PC-9 (cell line): Measurements from ENCODE around the gene RUNX2. TPM values are rescaled to one million over a fixed set of nuclear protein-coding genes. Genes with fewer than 3 reads are reported as not detected.
A peak's percentile ranks its signal among the peaks of the same experiment; 100 is the strongest.

Source experiments
- BruUV-seq: library from RNA; stranded (reverse); fragments of 400-500 nt; replicated peaks from 2 replicates; lab custom pipeline; 2021; lab: Mats Ljungman, UMichigan
- CTCF ChIA-PET: fragments of 300-600 bp; sonication (Branson Sonifier 250); formaldehyde crosslinking; loops from one replicate; lab custom pipeline; 2022; ENCODE audit warnings: antibody characterized with exemption; lab: Charles Lee
- POLR2A ChIA-PET: fragments of 300-600 bp; sonication (Branson Sonifier 250); formaldehyde crosslinking; loops from one replicate; lab custom pipeline; 2022; ENCODE audit warnings: antibody characterized with exemption; ENCODE audit not compliant: unreplicated experiment; lab: Charles Lee
- DNase-seq, 2 experiments: peaks; one replicate each; pipeline versions ENCODE4 v3.0.0 to v3.0.0-alpha.2; 2015 to 2022; ENCODE audit warnings: mixed read lengths in 1 of 2
- H2AFZ ChIP-seq: fragments of 200-600 bp; sonication (generic); 2 replicates; pipeline ENCODE4 v1.8.1; 2017; ENCODE audit warnings: antibody characterized with exemption
- H3F3A ChIP-seq: fragments of 200-600 bp; sonication (generic); 2 replicates; pipeline ENCODE4 v1.8.1; 2017; ENCODE audit warnings: antibody characterized with exemption, mild to moderate bottlenecking, low read depth; ENCODE audit not compliant: insufficient read depth
- H3K27ac ChIP-seq: fragments of 200-600 bp; sonication (generic); 2 replicates; pipeline ENCODE4 v1.6.1; 2016; ENCODE audit warnings: mixed run types
- H3K27me3 ChIP-seq: fragments of 200-600 bp; sonication (generic); 2 replicates; pipeline ENCODE4 v1.6.1; 2016; ENCODE audit warnings: low read depth, mixed run types; ENCODE audit not compliant: insufficient read depth
- H3K36me3 ChIP-seq: fragments of 200-600 bp; sonication (generic); 2 replicates; pipeline ENCODE4 v1.6.1; 2016; ENCODE audit warnings: low read depth, mixed run types
- H3K4me1 ChIP-seq: fragments of 200-600 bp; sonication (generic); replicated peaks from 2 replicates; pipeline ENCODE4 v1.6.1; 2016; ENCODE audit warnings: mixed run types; ENCODE audit not compliant: insufficient read depth
- H3K4me2 ChIP-seq: fragments of 200-600 bp; sonication (generic); 2 replicates; pipeline ENCODE4 v1.6.1; 2017; ENCODE audit warnings: mixed run types
- H3K4me3 ChIP-seq: fragments of 200-600 bp; sonication (generic); 2 replicates; pipeline ENCODE4 v1.6.1; 2016; ENCODE audit warnings: mixed run types
- H3K79me2 ChIP-seq: fragments of 200-600 bp; sonication (generic); 2 replicates; pipeline ENCODE4 v1.6.1; 2017; ENCODE audit warnings: low read depth, mixed run types
- H3K9me2 ChIP-seq: fragments of 200-600 bp; sonication (generic); 2 replicates; pipeline ENCODE4 v1.8.1; 2017; ENCODE audit warnings: mild to moderate bottlenecking; ENCODE audit not compliant: insufficient read depth
- H3K9me3 ChIP-seq: fragments of 200-600 bp; sonication (generic); 2 replicates; pipeline ENCODE4 v1.8.1; 2016; ENCODE audit warnings: low read depth; ENCODE audit not compliant: insufficient read depth
- H4K20me1 ChIP-seq: fragments of 200-600 bp; sonication (generic); 2 replicates; pipeline ENCODE4 v1.8.1; 2017; ENCODE audit not compliant: insufficient read depth
- CTCF ChIP-seq: fragments of 200-600 bp; sonication (generic); conservative IDR thresholded peaks from 2 replicates; pipeline ENCODE4 v1.6.1; 2017; ENCODE audit warnings: mixed run types, antibody characterized with exemption, mild to moderate bottlenecking, moderate library complexity
- EZH2 ChIP-seq: fragments of 200-600 bp; sonication (generic); IDR thresholded peaks from 2 replicates; pipeline ENCODE4 v1.8.0; 2017; ENCODE audit warnings: antibody characterized with exemption, low read depth
- intact Hi-C: fragments of 100-400 bp; cut with micrococcal nuclease; formaldehyde crosslinking; loops from one replicate; pipeline ENCODE4 v1.10.0; 2022; ENCODE audit not compliant: unreplicated experiment
- total RNA-seq: library from RNA; stranded (reverse); gene quantifications from 2 replicates; pipeline ENCODE4 v1.2.3, GENCODE V29; 2021

Gene RUNX2
- total RNA-seq, 1 experiment from 2014 or later = 12.5 TPM

GRCh38 chr6:45640081-45640491 lies 312.0 kb downstream of the RUNX2 start:
- H2AFZ ChIP-seq = no peak overlapping the region
- no TSS peak for BruUV-seq

DNA sequence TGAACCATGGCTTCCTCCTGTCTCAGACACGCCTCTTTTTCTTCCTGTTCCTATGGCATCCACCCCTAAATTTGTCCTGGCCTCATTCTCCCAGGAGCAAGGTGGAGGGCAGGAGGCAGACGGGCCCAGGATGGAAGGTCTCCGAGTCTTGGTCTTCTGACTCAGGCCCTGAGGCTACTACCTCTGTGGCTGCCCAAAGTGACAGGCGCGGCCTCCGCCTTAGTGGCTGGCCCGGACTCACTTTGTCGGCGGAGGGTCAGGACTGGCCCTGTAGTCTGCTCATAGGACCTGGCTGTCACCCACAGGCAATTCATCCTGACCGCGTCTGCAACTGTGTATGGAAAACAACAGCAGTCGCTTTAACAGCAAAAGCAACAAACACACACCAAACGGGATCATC lies 312.7 kb downstream of the RUNX2 start:
- Histone ChIP-seq H3K79me2 (no peaks in the 10 kb centered on the region), H3K9me2 (no peaks in the 10 kb centered on the region), H3K9me3 (no peaks in the 10 kb centered on the region), H3K4me3 (no peak overlapping the region), H3K27ac (no peak overlapping the region), H4K20me1 (no peaks in the 10 kb centered on the region), H3K4me2 (no peak overlapping the region), H2AFZ (no peak overlapping the region), H3K27me3 (no peaks in the 10 kb centered on the region), H3K36me3 (no peaks in the 10 kb centered on the region), H3K4me1 (peaks cover 14% of the 10 kb centered on the region), H3F3A (peaks cover 3% of the 10 kb centered on the region; the same call in 1 of the 2 replicates)
- ChIA-PET POLR2A (no interaction called here), CTCF (no interaction called here)
- TF ChIP-seq CTCF (no peak), EZH2 (no peak)
- intact Hi-C loops = no loop called here
- no TSS peak for BruUV-seq
- DNase-seq = no peak

More at GRCh38 chr6:45640081-45640491, 312.0 kb downstream of the RUNX2 start:
- CTCF ChIA-PET = interaction anchor here (0.6 kb wide), 1 partner anchor 29 kb away, joined by 4 read pairs; no protein-coding TSS in a partner anchor
- H3K4me2 ChIP-seq = no peak overlapping the region
- peaks cover 14% of the 10 kb centered on the region for H3K4me1 ChIP-seq
- H3F3A ChIP-seq = peaks cover 3% of the 10 kb centered on the region; the same call in 1 of the 2 replicates
- no peak for TF ChIP-seq EZH2
- no peak for TF ChIP-seq CTCF
- intact Hi-C loops = no loop called here
- H3K9me3 ChIP-seq = no peaks in the 10 kb centered on the region
- no peaks in the 10 kb centered on the region for H3K79me2 ChIP-seq
- no peaks in the 10 kb centered on the region for H3K27me3 ChIP-seq
- peak; percentile 9 to 39 for DNase-seq
- H3K9me2 ChIP-seq = no peaks in the 10 kb centered on the region
- no peak overlapping the region for H3K4me3 ChIP-seq
- POLR2A ChIA-PET = no interaction called here
- no peaks in the 10 kb centered on the region for H3K36me3 ChIP-seq
- H4K20me1 ChIP-seq = no peaks in the 10 kb centered on the region
- H3K27ac ChIP-seq = no peak overlapping the region

DNA sequence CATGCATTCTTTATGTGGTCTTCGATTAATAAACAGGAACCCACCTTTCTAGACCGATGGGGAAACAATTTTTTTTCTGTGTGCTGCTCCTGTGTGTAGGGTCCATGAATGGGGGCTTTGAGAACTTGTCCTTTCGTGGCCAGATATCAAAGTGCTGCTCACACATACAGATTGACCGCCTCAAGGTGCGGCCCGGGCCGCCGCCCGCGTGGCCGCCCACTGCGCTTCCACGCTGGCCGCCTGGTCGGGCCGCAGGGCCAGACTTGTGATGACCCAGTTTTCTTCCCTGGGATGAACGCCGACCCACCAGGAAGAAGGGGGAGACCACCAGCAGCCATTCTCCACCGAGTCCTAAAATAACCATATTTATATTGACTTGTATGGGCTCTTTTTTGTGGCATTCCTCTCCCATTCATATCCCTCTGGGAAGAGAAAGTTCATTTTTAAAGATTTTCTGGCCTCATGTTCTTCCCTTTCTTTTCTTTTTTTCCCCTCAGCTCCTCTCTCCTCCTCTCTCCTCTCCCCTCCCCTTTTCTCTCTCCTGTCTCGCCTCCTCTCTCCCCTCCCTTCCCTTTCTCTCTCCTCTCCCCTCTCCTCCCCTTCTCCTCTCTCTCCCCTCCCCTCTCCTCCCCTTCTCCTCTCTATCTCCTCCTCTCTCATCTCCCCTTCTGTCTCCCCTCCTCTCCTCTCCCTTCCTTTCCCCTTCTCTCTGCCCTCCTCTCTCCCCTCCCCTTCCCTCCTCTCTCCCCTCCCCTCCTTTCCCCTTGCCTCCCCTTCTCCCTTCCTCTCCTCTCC lies 314.4 kb downstream of the RUNX2 start:
- POLR2A ChIA-PET = no interaction called here
- no TSS peak for BruUV-seq

More for the DNA sequence above, 314.4 kb downstream of the RUNX2 start:
- Histone ChIP-seq H4K20me1 (no peaks in the 10 kb centered on the region), H3K9me2 (no peaks in the 10 kb centered on the region), H3K27ac (no peak overlapping the region), H3K9me3 (no peaks in the 10 kb centered on the region), H3K36me3 (no peaks in the 10 kb centered on the region), H3F3A (peaks cover 3% of the 10 kb centered on the region; the same call in 1 of the 2 replicates), H2AFZ (no peak overlapping the region), H3K27me3 (no peaks in the 10 kb centered on the region), H3K4me2 (no peak overlapping the region), H3K4me1 (peaks cover 14% of the 10 kb centered on the region), H3K79me2 (no peaks in the 10 kb centered on the region), H3K4me3 (no peak overlapping the region)
- intact Hi-C loops = no loop called here
- DNase-seq = no peak
- CTCF ChIA-PET = interaction anchor here (0.6 kb wide), 1 partner anchor 72 kb away, joined by 16 read pairs; no protein-coding TSS in a partner anchor
- no peak for TF ChIP-seq CTCF
- no peak for TF ChIP-seq EZH2
